Measurements from ENCODE around the gene MOB3A.
"Not testable (repeated sequence)": the region's sequence is repeated elsewhere in the genome, so short reads cannot be mapped to it uniquely, and the experiment has no call there.

The MOB3A gene

GRCh38 chr19:2135474-2136402, 39.6 kb upstream of the MOB3A start:
- Histone ChIP-seq H3K27ac (no peak overlapping the region), H4K20me1 (peaks cover 73 to 100% (median 91%) of the 10 kb centered on the region in 11 experiments), H3K9ac (no peak overlapping the region), H3K4me1 (peaks cover 0 to 21% (median 11%) of the 10 kb centered on the region in 10 experiments; a peak in 14 of 20 replicates), H3K4me2 (no peak overlapping the region), H3K9me3 (replicated peaks in 1 of 11) (no peaks in the 10 kb centered on the region), H3K27me3 (no peaks in the 10 kb centered on the region), H3K4me3 (no peak overlapping the region), H3K36me3 (peaks cover 60 to 97% (median 87%) of the 10 kb centered on the region in 11 experiments)
- no peak for TF ChIP-seq Cebpa-rat (IDR thresholded peaks at IDR 0.05)

- TF ChIP-seq Cebpa-rat (IDR thresholded peaks at IDR 0.05), result no peak
- H3K4me2 ChIP-seq, result no peak overlapping the region
- peaks cover 62 to 96% (median 84%) of the 10 kb centered on the region in 11 experiments for H4K20me1 ChIP-seq
- peak overlapping the region in 1 of 11 experiments; percentile 21; a peak in 1 of 22 replicates for H3K9ac ChIP-seq
- no peaks in the 10 kb centered on the region for H3K9me3 ChIP-seq (replicated peaks in 1 of 11)
- H3K27me3 ChIP-seq, result no peaks in the 10 kb centered on the region
- peaks cover 67 to 91% (median 87%) of the 10 kb centered on the region in 11 experiments for H3K36me3 ChIP-seq
- H3K4me1 ChIP-seq, result peaks cover 0 to 5% (median 0%) of the 10 kb centered on the region in 10 experiments; a peak in 2 of 20 replicates
- no peak overlapping the region for H3K4me3 ChIP-seq
- 0 out of 22 replicates have a peak overlapping the region, but pooled peaks of 1 of the 11 experiments have one; percentile 31 for H3K27ac ChIP-seq
Observed at GRCh38 chr19:2132731-2133490, 36.8 kb upstream of the MOB3A start.

GRCh38 chr19:2132191-2132590, 36.1 kb upstream of the MOB3A start:
- Histone ChIP-seq H3K27me3 (no peaks in the 10 kb centered on the region), H3K9me3 (replicated peaks in 1 of 11) (no peaks in the 10 kb centered on the region), H4K20me1 (peaks cover 62 to 96% (median 84%) of the 10 kb centered on the region in 11 experiments), H3K4me2 (no peak overlapping the region), H3K36me3 (peaks cover 67 to 91% (median 87%) of the 10 kb centered on the region in 11 experiments), H3K9ac (no peak overlapping the region), H3K4me3 (no peak overlapping the region), H3K27ac (no peak overlapping the region), H3K4me1 (peaks cover 0 to 5% (median 0%) of the 10 kb centered on the region in 10 experiments; a peak in 2 of 20 replicates)
- no peak for TF ChIP-seq Cebpa-rat (IDR thresholded peaks at IDR 0.05)

GRCh38 chr19:2131012-2131975, 35.2 kb upstream of the MOB3A start:
- Histone ChIP-seq H3K9ac (peak overlapping the region in 3 of 11 experiments; percentile 8 to 23 (median 19); a peak in 1 of 22 replicates), H4K20me1 (peaks cover 65 to 96% (median 84%) of the 10 kb centered on the region in 11 experiments), H3K36me3 (peaks cover 67 to 91% (median 87%) of the 10 kb centered on the region in 11 experiments)
- H3K27ac ChIP-seq; H3K4me3 ChIP-seq; H3K4me1 ChIP-seq; H3K9me3 ChIP-seq (replicated peaks in 1 of 11); H3K4me2 ChIP-seq; H3K27me3 ChIP-seq: not testable (repeated sequence)

- H3K4me1 ChIP-seq, result peaks cover 0 to 7% (median 0%) of the 10 kb centered on the region in 10 experiments; a peak in 1 of 20 replicates
- peak overlapping the region in 5 of 11 experiments; percentile 8 to 36 (median 19); a peak in 1 of 22 replicates for H3K9ac ChIP-seq
- H3K4me3 ChIP-seq, result no peak overlapping the region
- no peaks in the 10 kb centered on the region for H3K27me3 ChIP-seq
- H3K9me3 ChIP-seq (replicated peaks in 1 of 11), result no peaks in the 10 kb centered on the region
- peak overlapping the region in 1 of 11 experiments; percentile 12; a peak in 2 of 22 replicates for H3K27ac ChIP-seq
- TF ChIP-seq Cebpa-rat (IDR thresholded peaks at IDR 0.05), result no peak
- H4K20me1 ChIP-seq, result peaks cover 66 to 96% (median 82%) of the 10 kb centered on the region in 11 experiments
- H3K36me3 ChIP-seq, result peaks cover 73 to 91% (median 88%) of the 10 kb centered on the region in 11 experiments
- H3K4me2 ChIP-seq, result no peak overlapping the region
Observed at GRCh38 chr19:2129892-2130770, 34.0 kb upstream of the MOB3A start.

GRCh38 chr19:2129486-2129885, 33.4 kb upstream of the MOB3A start:
- no peak for TF ChIP-seq Cebpa-rat (IDR thresholded peaks at IDR 0.05)
- Histone ChIP-seq H3K36me3 (peaks cover 74 to 93% (median 90%) of the 10 kb centered on the region in 11 experiments), H3K9ac (peak overlapping the region in 2 of 11 experiments; percentile 18 to 36; a peak in 1 of 22 replicates), H3K9me3 (replicated peaks in 1 of 11) (no peaks in the 10 kb centered on the region), H3K4me3 (no peak overlapping the region), H3K27me3 (no peaks in the 10 kb centered on the region), H3K4me2 (no peak overlapping the region), H3K27ac (no peak overlapping the region), H4K20me1 (peaks cover 72 to 96% (median 85%) of the 10 kb centered on the region in 11 experiments), H3K4me1 (peaks cover 0 to 4% (median 0%) of the 10 kb centered on the region in 10 experiments; a peak in 1 of 20 replicates)

- H4K20me1 ChIP-seq, result peaks cover 74 to 96% (median 85%) of the 10 kb centered on the region in 11 experiments
- no peaks in the 10 kb centered on the region for H3K9me3 ChIP-seq (replicated peaks in 1 of 11)
- TF ChIP-seq Cebpa-rat (IDR thresholded peaks at IDR 0.05), result no peak
- H3K27me3 ChIP-seq, result no peaks in the 10 kb centered on the region
- no peak overlapping the region for H3K4me2 ChIP-seq
- H3K4me1 ChIP-seq, result peaks cover 0 to 4% (median 0%) of the 10 kb centered on the region in 10 experiments; a peak in 1 of 20 replicates
- H3K36me3 ChIP-seq, result peaks cover 79 to 94% (median 92%) of the 10 kb centered on the region in 11 experiments
- H3K27ac ChIP-seq, result no peak overlapping the region
- H3K4me3 ChIP-seq, result no peak overlapping the region
- no peak overlapping the region for H3K9ac ChIP-seq
Observed at GRCh38 chr19:2129022-2129421, 32.9 kb upstream of the MOB3A start.

- Histone ChIP-seq H3K36me3 (peaks cover 85 to 94% (median 92%) of the 10 kb centered on the region in 11 experiments), H4K20me1 (peaks cover 78 to 96% (median 93%) of the 10 kb centered on the region in 11 experiments)
- not testable (repeated sequence) for H3K9me3 ChIP-seq (replicated peaks in 1 of 11); H3K4me2 ChIP-seq; H3K27me3 ChIP-seq; H3K4me3 ChIP-seq; H3K4me1 ChIP-seq; H3K9ac ChIP-seq; H3K27ac ChIP-seq
Observed at GRCh38 chr19:2128252-2128651, 32.1 kb upstream of the MOB3A start.

Measured in BLaER1 treated with 17β-estradiol and CSF1 and Interleukin-3, amounts not matched to agents 10 nM and 100 nM (cell line).